Erythroblast (primary cell): Measurements from ENCODE around the gene STK32C.
"Not testable (repeated sequence)": the region's sequence is repeated elsewhere in the genome, so short reads cannot be mapped to it uniquely, and the experiment has no call there.

ENCODE experiments used
- DNase-seq, 2 experiments: peaks; one replicate each; lab custom pipeline; 2025; lab: John Stamatoyannopoulos, UW
- GATA1 ChIP-seq: IDR thresholded peaks from 2 replicates; pipeline ENCODE4 v1.6.1; 2011; ENCODE audit warnings: low read depth, mild to moderate bottlenecking, control low read depth, low read length, moderate library complexity
- POLR2A ChIP-seq: IDR thresholded peaks from 2 replicates; pipeline ENCODE4 v1.6.1; 2011; ENCODE audit warnings: mild to moderate bottlenecking, low read length

STK32C gene

DNA sequence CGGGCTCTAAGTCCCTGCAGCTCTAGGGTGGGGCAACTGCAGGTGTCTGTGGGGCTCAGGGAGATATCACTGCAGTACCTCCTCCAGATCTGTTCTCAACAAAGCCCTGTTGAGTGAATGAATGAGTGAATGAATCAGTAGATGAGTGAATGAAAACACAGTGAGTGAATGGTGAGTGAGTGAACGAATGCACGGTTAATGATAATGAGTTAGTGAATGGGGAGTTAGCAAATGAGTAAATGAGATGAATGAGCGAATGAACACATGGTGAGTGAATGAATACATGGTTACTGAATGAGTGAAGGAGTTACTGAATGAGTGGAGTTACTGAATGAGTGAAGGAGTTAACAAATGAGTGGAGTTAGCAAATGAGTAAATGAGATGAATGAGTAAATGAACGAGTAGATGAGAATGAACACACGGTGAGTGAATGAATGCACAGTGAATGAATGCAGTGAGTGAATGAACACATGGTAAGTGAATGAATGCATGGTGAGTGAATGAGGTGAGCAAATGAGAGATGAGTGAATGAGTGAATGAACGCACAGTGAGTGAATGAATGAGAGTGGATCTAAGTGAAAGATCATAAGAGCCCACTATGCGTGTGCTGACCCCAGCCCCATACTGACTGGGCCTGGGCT lies 34.3 kb downstream of the STK32C start:
- TF ChIP-seq GATA1 (no peak), POLR2A (no peak)
- DNase-seq = no peak

DNA sequence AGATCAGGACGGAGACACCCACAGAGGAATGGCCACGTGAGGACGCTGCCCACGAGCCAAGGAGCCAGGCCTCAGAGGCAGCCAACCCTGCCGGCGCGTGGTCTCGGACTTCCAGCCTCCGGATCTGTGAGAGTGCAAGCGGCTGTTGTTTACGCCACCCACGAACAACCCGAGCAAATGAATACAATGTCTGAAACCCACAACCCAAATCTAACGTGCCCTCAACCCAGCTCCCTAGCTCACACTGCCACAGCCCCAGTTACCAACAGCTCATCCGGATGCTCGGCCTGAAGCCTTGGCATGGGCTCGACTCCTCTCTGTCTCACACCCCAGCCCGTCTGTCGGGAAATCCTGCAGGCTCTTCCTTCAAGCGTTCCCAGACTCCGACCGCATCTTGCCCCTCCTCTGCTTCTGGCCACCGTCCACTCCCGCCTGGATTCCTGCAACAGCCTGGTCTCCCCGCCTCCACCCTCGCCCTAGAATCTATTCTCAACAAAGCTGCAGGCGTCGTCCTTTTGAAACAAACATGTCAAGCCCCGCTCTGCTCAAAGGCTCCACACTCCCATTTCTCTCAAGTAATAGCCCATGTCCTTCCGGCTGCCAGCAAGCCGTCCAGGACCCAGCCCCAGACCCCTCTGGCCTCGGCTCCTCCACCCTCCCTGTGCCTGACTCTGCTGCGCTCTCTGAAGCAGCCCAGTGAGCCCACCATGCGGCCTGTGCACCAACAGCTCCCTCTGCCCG lies 35.3 kb downstream of the STK32C start:
- TF ChIP-seq POLR2A = no peak
- TF ChIP-seq GATA1 = no peak
- no peak for DNase-seq

DNA sequence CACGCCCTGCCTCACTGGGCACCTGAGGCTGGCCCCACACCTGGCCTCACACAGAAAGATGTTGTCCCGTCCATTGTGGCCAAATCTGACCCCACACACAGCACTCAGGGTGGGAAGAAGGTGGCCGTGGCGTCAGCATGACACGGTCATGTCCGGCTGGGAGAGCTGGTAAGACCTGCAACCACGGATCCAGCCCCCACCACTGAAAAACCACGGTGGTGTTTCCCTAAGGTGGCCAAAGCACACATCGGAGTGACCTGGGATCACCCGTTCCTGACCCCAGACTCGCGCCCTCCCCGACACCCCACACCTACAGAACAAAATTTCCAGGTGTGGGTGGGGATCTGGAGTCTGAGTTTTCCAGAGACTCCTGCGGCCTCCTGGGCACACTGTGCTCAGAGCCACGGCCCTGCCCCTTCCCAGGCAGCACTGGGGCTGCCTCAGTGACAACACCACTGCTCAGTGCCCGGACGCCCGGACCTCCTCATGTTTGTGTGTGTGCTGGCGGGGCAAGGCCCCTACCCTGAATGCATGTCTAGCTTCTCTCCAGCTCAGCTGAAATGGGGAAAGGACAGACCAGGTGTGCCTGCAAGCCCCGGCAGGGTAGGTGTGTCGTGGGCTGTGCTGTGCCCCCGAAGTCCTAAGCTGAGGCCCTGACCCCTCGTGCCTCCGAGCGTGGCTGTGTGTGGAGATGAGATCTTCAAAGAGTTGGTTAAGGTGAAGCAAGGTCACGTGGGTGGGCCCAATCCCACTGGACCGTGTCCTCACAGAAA lies 36.1 kb downstream of the STK32C start:
- DNase-seq = no peak
- TF ChIP-seq POLR2A = no peak
- TF ChIP-seq GATA1 = no peak

DNA sequence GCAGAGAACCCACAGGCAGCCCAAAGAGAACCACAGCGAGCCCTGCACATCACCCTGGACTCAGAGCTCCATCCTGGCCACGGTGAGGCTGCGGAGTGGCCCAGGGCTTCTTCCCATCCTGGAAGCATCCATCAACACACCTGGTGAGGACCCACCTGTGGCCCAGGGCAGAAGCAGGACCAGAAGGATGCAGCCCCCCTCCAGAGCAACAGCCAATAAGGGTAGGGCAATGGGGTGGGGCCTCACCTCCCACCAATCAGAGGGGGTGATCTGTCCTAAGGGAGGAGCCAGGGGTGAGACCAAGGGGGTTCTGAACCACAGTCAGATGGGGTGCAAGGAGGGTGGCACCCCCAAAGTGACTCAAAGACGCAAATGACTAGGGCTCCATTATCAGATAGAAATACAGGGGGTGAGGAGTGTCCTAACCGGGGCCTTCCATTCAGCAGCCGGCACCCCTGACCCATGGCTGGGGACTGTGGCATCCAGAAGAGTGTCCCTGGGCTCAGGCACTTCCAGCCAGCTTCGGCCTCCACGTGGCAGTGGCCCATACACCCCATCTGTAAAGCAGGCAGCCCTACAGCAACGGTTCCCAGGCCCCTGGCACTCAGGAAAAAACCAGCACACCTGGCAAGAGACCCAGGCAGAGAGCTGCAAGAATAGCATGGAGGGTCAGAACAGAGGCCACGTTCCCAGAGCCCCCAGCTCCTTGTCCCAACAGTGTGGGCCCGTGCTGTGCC lies 36.9 kb downstream of the STK32C start:
- no peak for TF ChIP-seq GATA1
- no peak for TF ChIP-seq POLR2A
- no peak for DNase-seq

DNA sequence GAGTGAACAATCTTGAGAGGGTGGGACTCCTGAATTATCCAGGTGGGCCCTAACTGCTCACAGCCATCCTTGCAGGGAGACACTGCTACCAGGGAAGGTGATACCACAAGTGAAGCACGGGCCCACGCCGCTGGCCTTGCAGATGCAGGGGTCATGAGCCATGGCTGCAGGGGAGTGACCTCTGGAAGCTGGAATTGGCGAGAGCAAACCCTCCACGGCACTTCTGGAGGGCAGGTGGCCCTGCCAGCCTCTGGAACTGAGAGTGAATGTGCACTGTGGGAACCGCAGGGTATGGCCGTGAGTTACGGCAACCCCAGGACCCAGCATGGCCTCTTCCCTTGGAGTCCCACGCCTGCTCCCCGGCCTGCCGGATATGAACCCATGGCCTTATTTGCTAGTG lies 37.5 kb downstream of the STK32C start:
- TF ChIP-seq POLR2A (no peak), GATA1 (no peak)
- DNase-seq = no peak

DNA sequence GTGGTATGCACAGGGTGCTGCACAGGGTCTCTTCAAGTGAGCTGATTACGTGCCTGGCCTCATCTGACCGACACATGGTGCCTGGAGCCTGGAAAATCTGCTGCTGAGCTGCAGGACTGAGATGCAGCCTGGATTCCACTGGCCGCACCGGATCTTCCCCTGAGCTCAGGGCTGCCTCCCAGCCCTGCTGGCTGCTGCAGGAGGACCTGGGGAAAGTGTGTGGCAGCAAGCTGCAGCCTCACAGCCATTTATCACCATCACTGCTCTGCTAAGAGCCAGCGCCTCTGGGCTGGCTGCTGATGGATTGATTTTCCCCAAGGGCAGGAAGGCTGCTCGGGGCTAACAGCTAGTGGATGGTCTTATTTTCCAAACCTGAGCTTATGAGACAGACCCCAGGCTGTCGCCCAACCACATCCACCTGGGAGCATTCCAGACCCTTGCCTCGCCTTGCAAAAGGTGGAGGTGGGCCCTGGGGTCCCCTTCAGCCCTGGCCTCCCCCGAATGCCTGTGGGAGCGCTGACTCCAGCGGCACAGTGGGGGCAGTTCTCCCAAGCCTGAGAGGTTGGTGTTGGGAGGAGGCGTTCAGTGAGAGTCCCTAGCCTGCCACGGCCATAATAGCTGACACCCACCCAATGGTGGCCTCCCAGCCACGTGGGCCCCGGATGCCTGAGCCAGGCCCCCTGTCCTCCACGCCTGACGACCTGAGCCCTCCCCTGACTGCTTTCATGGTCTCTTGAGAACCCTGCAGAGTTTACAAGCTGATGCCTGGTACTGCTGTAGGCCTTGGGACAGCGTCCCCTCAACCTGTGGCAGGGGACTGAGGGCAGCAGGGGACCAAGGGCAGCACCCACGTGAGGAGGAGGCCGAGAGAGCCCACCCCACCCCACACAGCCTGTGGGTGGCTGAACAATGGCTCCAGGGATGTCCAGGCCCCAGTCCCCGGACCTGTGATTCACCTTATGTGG lies 38.2 kb downstream of the STK32C start:
- no peak for DNase-seq
- TF ChIP-seq POLR2A = no peak
- no peak for TF ChIP-seq GATA1

DNA sequence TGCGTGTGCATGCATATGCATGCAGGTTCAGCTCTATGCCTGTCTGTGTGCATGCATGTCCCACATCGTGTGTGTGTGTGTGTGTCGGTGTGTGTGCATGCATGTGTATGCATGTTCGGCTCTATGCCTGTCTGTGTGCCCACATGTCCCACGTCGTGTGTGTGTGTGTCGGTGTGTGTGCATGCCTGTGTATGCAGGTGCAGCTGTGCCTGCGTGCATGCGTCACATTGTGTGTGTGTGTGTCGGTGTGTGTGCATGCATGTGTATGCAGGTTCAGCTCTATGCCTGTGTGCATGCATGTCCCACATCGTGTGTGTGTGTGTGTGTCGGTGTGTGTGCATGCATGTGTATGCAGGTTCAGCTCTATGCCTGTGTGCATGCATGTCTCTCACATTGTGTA lies 39.8 kb downstream of the STK32C start:
- not testable (repeated sequence) for DNase-seq

DNA sequence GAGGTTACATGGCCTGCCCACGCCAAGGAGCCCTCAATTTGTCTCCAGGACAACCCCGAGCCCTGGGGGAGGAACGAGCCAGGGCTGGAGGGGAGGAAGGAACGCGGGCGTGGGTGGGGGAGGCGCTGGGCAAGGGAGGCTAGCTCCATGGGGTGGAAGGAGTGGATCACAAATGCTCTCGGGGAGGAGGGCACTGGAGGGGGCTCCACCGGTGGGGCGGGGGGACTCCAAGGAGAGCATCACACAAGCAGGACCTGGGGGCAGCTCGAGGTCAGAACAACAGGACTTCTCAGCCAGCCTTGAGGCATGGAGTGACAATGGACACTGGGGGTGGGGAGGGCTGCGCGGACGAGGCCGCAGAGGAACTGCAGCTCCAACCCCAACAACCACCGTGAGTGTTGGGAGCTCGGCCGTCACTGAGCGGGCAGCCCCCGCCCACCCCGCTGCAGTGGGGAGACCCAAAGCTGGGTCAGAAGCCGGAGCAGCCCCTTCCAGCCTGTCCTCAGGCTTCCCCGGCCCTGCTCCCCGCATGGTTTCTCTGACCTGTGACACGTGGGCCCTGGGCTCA lies 41.1 kb downstream of the STK32C start:
- DNase-seq = no peak
- no peak for TF ChIP-seq GATA1
- no peak for TF ChIP-seq POLR2A

DNA sequence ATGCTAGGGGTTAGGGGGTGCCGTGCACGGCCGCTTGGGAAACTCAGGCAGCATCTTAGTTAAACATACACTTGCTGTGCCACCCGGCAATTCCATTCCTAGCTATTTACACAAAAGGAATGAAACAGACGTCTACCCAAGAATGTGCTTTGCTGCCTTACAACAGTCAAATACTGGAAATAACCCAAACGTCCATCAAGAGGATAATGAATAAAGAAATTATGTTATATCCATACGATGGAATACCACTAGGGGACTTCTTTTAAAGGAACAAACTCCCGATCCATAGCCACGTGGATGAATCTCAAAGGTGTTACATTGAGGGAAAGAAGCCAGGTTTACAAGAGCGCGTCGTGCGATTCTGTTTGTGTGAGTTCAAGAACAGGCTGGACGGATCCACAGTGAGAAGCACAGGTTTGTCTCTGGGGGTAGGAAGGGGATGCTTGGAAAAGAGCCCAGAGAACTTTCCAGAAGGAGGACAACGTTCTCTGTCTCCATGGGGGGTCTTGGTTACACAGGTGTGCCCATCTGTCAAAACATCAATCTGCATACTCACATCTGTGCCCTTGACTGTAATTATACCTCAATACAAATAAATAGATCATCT lies 41.8 kb downstream of the STK32C start:
- TF ChIP-seq GATA1 = no peak
- no peak for TF ChIP-seq POLR2A
- no peak for DNase-seq

DNA sequence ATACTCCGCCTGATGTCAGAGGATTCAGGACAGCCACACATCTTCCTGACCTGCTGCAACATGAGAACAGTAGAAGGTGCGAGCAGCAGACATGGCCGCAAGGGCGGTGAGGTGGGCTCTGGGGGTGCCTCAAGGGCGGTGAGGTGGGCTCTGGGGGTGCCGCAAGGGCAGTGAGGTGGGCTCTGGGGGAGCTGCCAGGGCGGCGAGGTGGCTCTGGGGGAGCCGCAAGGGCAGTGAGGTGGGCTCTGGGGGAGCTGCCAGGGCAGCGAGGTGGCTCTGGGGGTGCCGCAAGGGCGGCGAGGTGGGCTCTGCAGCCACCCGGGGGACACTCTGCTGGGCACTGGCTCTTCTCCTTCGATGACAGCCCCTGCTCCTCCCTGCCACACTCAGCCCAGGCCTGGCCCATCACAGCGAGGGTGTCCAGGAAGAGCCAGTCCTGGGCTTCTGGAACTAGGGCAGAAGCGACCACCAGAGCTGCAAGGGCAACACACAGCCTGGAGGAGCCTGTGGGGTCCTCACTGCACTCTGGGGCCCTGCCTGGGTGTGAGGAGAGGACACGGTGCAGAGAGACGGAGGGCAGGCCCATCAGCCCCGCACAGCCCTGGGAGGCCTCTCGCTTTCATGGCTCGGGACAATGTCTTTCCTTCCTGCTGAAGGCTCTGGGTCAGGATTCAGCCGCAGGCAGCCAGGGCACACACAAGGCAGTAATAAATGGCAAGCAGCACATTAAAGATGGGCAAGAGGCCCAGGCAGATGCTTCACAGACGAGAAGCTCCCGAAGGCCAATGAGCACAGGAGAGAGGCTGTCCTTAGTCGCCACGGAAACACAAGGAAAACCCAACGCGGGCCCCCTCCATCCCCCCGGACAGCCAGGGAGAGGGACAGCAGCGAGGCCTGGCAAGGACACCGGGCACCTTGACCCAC lies 42.5 kb downstream of the STK32C start:
- TF ChIP-seq POLR2A = no peak
- no peak for TF ChIP-seq GATA1
- DNase-seq = no peak

DNA sequence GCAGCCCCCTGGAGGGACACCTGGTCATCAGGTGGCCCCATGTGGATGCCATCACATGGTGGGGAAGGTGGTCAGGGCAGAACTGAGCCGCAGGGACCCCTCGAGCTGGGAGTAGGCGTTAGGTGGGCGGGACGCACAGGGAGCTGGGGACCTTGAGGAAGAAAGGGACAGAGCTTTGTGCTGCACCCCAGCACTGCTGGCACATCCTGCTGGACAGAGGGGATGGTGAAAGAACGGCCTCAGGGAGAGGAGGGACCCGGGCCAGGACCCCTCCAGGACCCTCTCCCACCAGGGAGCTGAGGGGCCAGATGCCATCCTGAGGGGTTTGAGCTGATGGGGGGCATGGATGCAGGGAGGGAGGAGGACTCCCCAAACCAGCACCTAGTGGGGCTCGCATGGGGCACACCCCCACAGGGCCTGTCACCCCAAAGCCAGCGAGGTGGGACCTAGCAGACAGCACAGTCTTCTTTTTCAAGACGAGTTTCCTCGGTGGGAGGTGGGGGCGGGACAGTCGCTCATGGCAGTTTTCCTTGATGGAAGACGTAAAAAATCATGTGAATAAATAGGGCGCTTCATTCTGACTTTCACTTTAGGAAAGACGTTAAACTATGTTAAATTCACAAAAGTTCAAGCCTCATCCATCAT lies 43.3 kb downstream of the STK32C start:
- TF ChIP-seq GATA1 (no peak), POLR2A (no peak)
- no peak for DNase-seq
